ENCODE measurements around the gene RSPH4A. TPM values are rescaled to one million over a fixed set of nuclear protein-coding genes. Genes with fewer than 3 reads are reported as not detected.
A peak's percentile ranks its signal among the peaks of the same experiment; 100 is the strongest.
"Not testable (repeated sequence)": the region's sequence is repeated elsewhere in the genome, so short reads cannot be mapped to it uniquely, and the experiment has no call there.

RSPH4A gene
- total RNA-seq, 2 experiments from 2014 or later = not detected

- H3K4me3 Mint-ChIP-seq = no peak overlapping the region
- no peaks in the 10 kb centered on the region for H3K4me1 Mint-ChIP-seq (ENCODE audit: low read depth)
- peaks cover 28% of the 10 kb centered on the region for H3K36me3 Mint-ChIP-seq (ENCODE audit: low read depth)
- CTCF ChIA-PET = no interaction called here
- no peak for DNase-seq
- no peaks in the 10 kb centered on the region for H3K27me3 Mint-ChIP-seq (ENCODE audit: low read depth)
- H3K9me3 Mint-ChIP-seq = no peaks in the 10 kb centered on the region
- intact Hi-C loops (cut with micrococcal nuclease) = no loop called here
- no peak overlapping the region for H3K27ac Mint-ChIP-seq
Measured at GRCh38 chr6:116586276-116586675, 30.0 kb upstream of the RSPH4A start.

DNA sequence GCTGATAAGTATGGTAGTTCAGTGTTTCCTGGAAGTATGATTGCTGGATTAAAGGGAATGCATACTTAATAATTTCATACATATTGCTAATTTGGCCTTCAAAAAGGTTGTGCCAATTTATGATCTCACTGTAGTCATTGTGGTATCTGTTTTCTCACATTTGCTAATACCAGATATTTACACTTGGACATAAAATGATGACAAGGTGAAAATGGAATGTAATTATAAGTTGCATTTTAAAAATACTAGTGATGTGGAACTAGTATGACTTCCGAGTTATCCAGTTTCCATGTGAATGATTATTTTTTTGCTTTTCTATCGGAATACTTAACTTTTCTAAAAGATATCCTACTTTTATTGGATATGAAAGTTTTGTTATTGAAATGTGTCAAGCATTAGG, 29.5 kb upstream of the RSPH4A start:
- DNase-seq = no peak
- Mint-ChIP-seq H3K4me3 (no peak overlapping the region), H3K27me3 (ENCODE audit: low read depth) (no peaks in the 10 kb centered on the region), H3K27ac (no peak overlapping the region), H3K4me1 (ENCODE audit: low read depth) (no peaks in the 10 kb centered on the region), H3K9me3 (no peaks in the 10 kb centered on the region), H3K36me3 (ENCODE audit: low read depth) (peaks cover 26% of the 10 kb centered on the region)
- CTCF ChIA-PET = no interaction called here
- intact Hi-C loops (cut with micrococcal nuclease) = no loop called here

GRCh38 chr6:116595247-116595646, 21.0 kb upstream of the RSPH4A start:
- Mint-ChIP-seq H3K27me3 (ENCODE audit: low read depth) (no peaks in the 10 kb centered on the region), H3K9me3 (no peaks in the 10 kb centered on the region), H3K36me3 (ENCODE audit: low read depth) (peaks cover 40% of the 10 kb centered on the region), H3K4me1 (ENCODE audit: low read depth) (no peaks in the 10 kb centered on the region), H3K27ac (no peak overlapping the region), H3K4me3 (no peak overlapping the region)
- no peak for DNase-seq
- CTCF ChIA-PET = no interaction called here
- intact Hi-C loops (cut with micrococcal nuclease) = no loop called here

DNA sequence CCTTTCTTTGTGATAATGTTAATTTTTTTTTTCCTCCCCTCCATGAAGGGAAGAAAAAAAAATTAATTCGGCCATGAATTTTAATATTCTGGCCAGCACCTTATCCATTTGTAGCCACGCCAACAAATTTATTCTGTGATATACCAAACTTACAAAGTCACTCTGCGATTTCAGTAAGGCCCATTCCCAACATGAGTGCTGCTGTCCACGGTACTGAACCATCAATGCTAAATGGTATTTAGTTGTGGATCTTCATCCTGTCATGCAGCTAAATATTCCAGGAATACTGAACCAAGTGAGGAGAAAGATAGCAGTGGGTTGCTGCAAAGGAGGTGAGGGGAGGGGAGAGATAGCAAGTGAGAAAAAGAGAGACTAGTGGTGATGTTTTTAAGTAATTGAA, 19.5 kb upstream of the RSPH4A start:
- H3K9me3 Mint-ChIP-seq = no peaks in the 10 kb centered on the region
- no peaks in the 10 kb centered on the region for H3K4me1 Mint-ChIP-seq (ENCODE audit: low read depth)
- no peak overlapping the region for H3K4me3 Mint-ChIP-seq
- DNase-seq = no peak
- no peaks in the 10 kb centered on the region for H3K27me3 Mint-ChIP-seq (ENCODE audit: low read depth)
- intact Hi-C loops (cut with micrococcal nuclease) = no loop called here
- CTCF ChIA-PET = no interaction called here
- H3K36me3 Mint-ChIP-seq (ENCODE audit: low read depth) = peaks cover 48% of the 10 kb centered on the region
- H3K27ac Mint-ChIP-seq = no peak overlapping the region

DNA sequence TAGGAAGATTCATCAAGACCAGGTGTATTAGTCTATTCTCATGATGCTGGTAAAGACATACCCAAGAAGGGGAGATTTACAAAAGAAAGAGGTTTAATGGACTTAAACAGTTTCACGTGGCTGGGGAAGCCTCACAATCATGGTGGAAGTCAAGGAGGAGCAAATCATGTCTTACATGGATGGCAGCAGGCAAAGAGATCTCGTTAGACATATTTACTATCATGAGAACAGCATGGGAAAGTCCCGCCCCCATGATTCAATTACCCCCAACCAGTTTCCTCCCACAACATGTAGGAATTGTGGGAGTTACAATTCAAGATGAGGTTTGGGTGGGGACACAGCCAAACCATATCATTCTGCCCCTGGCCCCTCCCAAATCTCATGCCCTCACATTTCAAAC, 12.4 kb upstream of the RSPH4A start:
- CTCF ChIA-PET; DNase-seq; H3K27me3 Mint-ChIP-seq (ENCODE audit: low read depth); H3K27ac Mint-ChIP-seq; intact Hi-C loops (cut with micrococcal nuclease); H3K4me1 Mint-ChIP-seq (ENCODE audit: low read depth); H3K4me3 Mint-ChIP-seq: not testable (repeated sequence)
- Mint-ChIP-seq H3K9me3 (peaks cover 16% of the 10 kb centered on the region), H3K36me3 (ENCODE audit: low read depth) (peaks cover 38% of the 10 kb centered on the region)

GRCh38 chr6:116604868-116605267, 11.4 kb upstream of the RSPH4A start:
- H3K4me1 Mint-ChIP-seq (ENCODE audit: low read depth); DNase-seq; intact Hi-C loops (cut with micrococcal nuclease); H3K27ac Mint-ChIP-seq; H3K27me3 Mint-ChIP-seq (ENCODE audit: low read depth); H3K4me3 Mint-ChIP-seq; CTCF ChIA-PET: not testable (repeated sequence)
- Mint-ChIP-seq H3K36me3 (ENCODE audit: low read depth) (peaks cover 38% of the 10 kb centered on the region), H3K9me3 (peaks cover 16% of the 10 kb centered on the region)

DNA sequence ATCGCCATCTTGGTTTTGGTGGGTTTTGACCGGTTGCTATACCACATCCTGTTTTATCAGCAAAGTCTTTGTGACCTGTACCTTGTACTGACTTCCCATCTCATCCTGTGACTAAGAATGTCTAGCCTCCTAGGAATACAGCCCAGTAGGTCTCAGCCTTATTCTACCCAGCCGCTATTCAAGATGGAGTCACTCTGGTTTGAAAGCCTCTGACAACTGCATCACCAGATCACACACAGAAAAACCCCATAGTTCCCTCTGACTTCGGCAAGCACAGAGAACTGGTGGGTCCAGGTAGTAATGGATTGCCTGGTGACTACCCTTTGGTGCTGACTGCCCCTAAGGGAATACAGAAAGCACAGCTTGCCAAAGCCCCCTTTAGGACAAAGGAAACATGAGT, 10.3 kb upstream of the RSPH4A start:
- Mint-ChIP-seq H3K27me3 (ENCODE audit: low read depth) (no peaks in the 10 kb centered on the region), H3K36me3 (ENCODE audit: low read depth) (peaks cover 34% of the 10 kb centered on the region), H3K27ac (no peak overlapping the region), H3K4me3 (no peak overlapping the region), H3K9me3 (peaks cover 16% of the 10 kb centered on the region), H3K4me1 (ENCODE audit: low read depth) (no peaks in the 10 kb centered on the region)
- DNase-seq = no peak
- CTCF ChIA-PET = no interaction called here
- intact Hi-C loops (cut with micrococcal nuclease) = no loop called here

DNA sequence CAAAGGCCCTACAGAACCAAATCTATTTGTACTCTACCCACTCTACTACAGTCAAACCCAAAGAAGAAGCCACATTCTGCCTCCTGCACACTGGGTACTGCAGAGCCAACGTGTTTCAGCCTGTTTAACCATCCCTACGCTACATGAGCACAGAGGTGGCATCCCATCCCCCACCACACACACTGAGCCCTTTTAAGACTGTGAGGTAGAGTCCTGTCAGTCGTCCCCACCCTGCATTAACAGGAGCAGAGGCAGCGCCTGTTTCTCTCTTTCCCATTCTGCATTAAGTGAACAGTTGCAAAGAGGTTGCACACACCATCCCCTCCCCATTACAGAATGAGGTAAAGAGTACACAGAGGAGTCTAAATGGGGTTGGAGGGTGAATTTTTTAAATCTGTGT, 5.2 kb upstream of the RSPH4A start:
- CTCF ChIA-PET = no interaction called here
- Mint-ChIP-seq H3K4me3 (no peak overlapping the region), H3K27me3 (ENCODE audit: low read depth) (peaks cover 8% of the 10 kb centered on the region), H3K36me3 (ENCODE audit: low read depth) (peaks cover 3% of the 10 kb centered on the region), H3K27ac (no peak overlapping the region), H3K4me1 (ENCODE audit: low read depth) (peaks cover 2% of the 10 kb centered on the region), H3K9me3 (peaks cover 3% of the 10 kb centered on the region)
- no peak for DNase-seq
- intact Hi-C loops (cut with micrococcal nuclease) = loop anchor here (10.0 kb wide), 1 partner anchor 354 kb away; no protein-coding TSS in a partner anchor

- Mint-ChIP-seq H3K4me1 (ENCODE audit: low read depth) (peaks cover 12% of the 10 kb centered on the region), H3K27me3 (ENCODE audit: low read depth) (peaks cover 11% of the 10 kb centered on the region), H3K27ac (no peak overlapping the region), H3K4me3 (peak overlapping the region; percentile 82), H3K9me3 (no peaks in the 10 kb centered on the region), H3K36me3 (ENCODE audit: low read depth) (no peaks in the 10 kb centered on the region)
- intact Hi-C loops (cut with micrococcal nuclease) = loop anchor here (1.0 to 10.0 kb wide), 6 partner anchors 45 to 986 kb away; partner anchors contain the start of genes GOPC, RWDD1 and ZUP1
- CTCF ChIA-PET = interaction anchor here (0.7 to 1.4 kb wide), 4 partner anchors 11 to 55 kb away, joined by 3 to 5 read pairs (median 3); no protein-coding TSS in a partner anchor
- DNase-seq = peak; percentile 20
Measured at GRCh38 chr6:116616737-116617053, 416 bp downstream of the RSPH4A start.

GRCh38 chr6:116624036-116624805, 7.9 kb downstream of the RSPH4A start:
- Mint-ChIP-seq H3K4me1 (ENCODE audit: low read depth) (no peaks in the 10 kb centered on the region), H3K27me3 (ENCODE audit: low read depth) (no peaks in the 10 kb centered on the region), H3K27ac (no peak overlapping the region), H3K9me3 (no peaks in the 10 kb centered on the region), H3K36me3 (ENCODE audit: low read depth) (no peaks in the 10 kb centered on the region), H3K4me3 (no peak overlapping the region)
- CTCF ChIA-PET = interaction anchor here (1.5 to 2.1 kb wide), 3 partner anchors 9 to 63 kb away, joined by 3 to 5 read pairs (median 3); no protein-coding TSS in a partner anchor
- intact Hi-C loops (cut with micrococcal nuclease) = no loop called here
- no peak for DNase-seq

- Mint-ChIP-seq H3K27ac (no peak overlapping the region), H3K27me3 (ENCODE audit: low read depth) (no peaks in the 10 kb centered on the region), H3K4me3 (no peak overlapping the region), H3K4me1 (ENCODE audit: low read depth) (no peaks in the 10 kb centered on the region), H3K9me3 (no peaks in the 10 kb centered on the region), H3K36me3 (ENCODE audit: low read depth) (no peaks in the 10 kb centered on the region)
- CTCF ChIA-PET = interaction anchor here (0.9 kb wide), 1 partner anchor 13 kb away, joined by 3 read pairs; no protein-coding TSS in a partner anchor
- intact Hi-C loops (cut with micrococcal nuclease) = no loop called here
- DNase-seq = no peak
Measured at GRCh38 chr6:116625872-116626271, 9.6 kb downstream of the RSPH4A start.

GRCh38 chr6:116629563-116629981, 13.3 kb downstream of the RSPH4A start:
- H3K9me3 Mint-ChIP-seq = no peaks in the 10 kb centered on the region
- no peaks in the 10 kb centered on the region for H3K27me3 Mint-ChIP-seq (ENCODE audit: low read depth)
- intact Hi-C loops (cut with micrococcal nuclease) = no loop called here
- H3K36me3 Mint-ChIP-seq (ENCODE audit: low read depth) = peaks cover 12% of the 10 kb centered on the region
- no peak overlapping the region for H3K27ac Mint-ChIP-seq
- no peaks in the 10 kb centered on the region for H3K4me1 Mint-ChIP-seq (ENCODE audit: low read depth)
- CTCF ChIA-PET = interaction anchor here (1.3 kb wide), 1 partner anchor 15 kb away, joined by 3 read pairs; no protein-coding TSS in a partner anchor
- H3K4me3 Mint-ChIP-seq = no peak overlapping the region
- DNase-seq = no peak

DNA sequence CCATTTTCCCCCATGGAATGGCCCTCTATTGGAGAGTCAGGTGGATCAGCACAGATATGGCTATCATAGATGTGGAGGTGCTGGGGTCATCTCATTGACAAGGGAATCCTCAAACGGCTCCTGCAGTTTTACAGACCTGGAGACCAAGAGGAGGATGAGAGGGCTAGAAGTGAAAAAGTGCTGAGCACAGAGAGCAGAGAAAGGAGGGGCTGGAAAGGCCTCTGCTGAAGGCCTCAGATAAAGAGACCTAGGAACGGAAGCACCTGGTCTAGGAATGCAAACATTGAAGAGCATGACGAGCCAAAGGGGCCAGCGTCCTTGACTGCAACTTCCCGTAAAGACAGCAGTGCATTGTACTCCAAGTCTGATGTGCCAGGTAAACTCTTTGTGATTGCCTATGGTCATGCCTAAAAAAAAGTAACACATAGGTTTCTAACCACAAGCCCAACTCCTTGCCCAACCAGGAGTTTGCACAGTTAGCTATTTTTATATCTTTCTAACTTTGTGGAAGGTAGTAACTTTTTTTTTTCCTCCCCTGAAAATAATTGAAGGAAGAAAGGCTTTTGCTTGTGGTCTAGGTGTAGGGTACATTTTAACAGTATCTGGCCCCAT, 15.2 kb downstream of the RSPH4A start:
- Mint-ChIP-seq H3K27ac (no peak overlapping the region), H3K9me3 (no peaks in the 10 kb centered on the region), H3K36me3 (ENCODE audit: low read depth) (peaks cover 14% of the 10 kb centered on the region), H3K4me1 (ENCODE audit: low read depth) (no peaks in the 10 kb centered on the region), H3K4me3 (no peak overlapping the region), H3K27me3 (ENCODE audit: low read depth) (no peaks in the 10 kb centered on the region)
- CTCF ChIA-PET = no interaction called here
- intact Hi-C loops (cut with micrococcal nuclease) = loop anchor here (5.0 kb wide), 1 partner anchor 336 kb away; no protein-coding TSS in a partner anchor
- DNase-seq = no peak

Data from activated naive CD4-positive, alpha-beta T cell treated with anti-CD3 and anti-CD28 coated beads for 36 hours (primary cell).